NCI-H69 (cell line): ENCODE results near the gene AIFM1.

Experiments
- DNase-seq: peaks from one replicate; lab custom pipeline; 2025; lab: John Stamatoyannopoulos, UW

The AIFM1 gene

GRCh38 chrX:130170752-130171445 lies 5.3 kb upstream of the AIFM1 start:
- peak; percentile 91 for DNase-seq

- DNase-seq = peak; percentile 25
Measured at GRCh38 chrX:130167040-130167439, 1.4 kb upstream of the AIFM1 start.

- no peak for DNase-seq
Measured at GRCh38 chrX:130166503-130166777, 799 bp upstream of the AIFM1 start.

DNA sequence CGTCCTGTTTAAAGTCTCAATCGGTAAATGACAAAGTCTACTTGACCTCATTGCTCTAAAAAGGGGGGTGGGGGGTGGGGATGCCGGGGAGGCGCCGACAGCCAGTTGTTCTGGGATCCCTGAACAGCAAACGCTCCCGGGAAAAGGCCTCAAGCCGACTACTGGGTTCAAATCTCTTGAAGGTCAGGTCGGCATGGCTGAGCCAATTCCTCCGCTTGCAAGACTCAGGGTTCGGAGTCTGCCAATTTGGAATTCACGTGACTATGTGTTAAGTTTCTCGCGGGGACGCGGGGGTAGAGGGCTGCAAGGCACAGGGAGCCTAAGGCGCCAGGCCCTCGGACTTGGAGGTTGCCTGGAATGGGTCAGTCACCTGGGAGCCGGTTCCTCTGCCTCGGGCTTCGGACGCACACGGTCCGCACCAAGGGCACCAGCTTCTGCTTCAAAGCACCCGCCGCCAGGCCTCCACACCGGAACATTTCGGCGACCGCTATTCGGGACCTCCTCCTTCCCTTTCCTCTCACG lies 399 bp downstream of the AIFM1 start:
- DNase-seq = peak; percentile 62

GRCh38 chrX:130163398-130163797 lies 2.2 kb downstream of the AIFM1 start:
- no peak for DNase-seq

GRCh38 chrX:130162094-130162735 lies 3.4 kb downstream of the AIFM1 start:
- no peak for DNase-seq

DNA sequence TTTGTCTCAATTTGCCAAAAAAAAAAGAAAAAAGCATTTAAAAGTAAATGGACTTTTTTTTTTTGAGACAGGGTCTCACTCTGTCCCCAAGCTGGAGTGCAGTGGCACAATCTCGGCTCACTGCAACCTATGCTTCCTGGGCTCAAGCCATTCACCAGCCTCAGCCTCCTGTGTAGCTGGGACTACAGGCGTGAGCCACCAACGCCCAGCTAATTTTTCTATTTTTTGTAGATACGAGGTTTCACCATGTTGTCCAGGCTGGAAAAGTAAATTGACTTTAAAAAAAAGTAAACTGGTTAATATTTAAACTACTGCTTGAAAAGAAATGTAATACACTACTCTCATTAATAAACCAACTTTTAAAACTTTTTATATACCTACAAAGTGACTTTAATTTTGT lies 5.9 kb downstream of the AIFM1 start:
- DNase-seq = no peak

DNA sequence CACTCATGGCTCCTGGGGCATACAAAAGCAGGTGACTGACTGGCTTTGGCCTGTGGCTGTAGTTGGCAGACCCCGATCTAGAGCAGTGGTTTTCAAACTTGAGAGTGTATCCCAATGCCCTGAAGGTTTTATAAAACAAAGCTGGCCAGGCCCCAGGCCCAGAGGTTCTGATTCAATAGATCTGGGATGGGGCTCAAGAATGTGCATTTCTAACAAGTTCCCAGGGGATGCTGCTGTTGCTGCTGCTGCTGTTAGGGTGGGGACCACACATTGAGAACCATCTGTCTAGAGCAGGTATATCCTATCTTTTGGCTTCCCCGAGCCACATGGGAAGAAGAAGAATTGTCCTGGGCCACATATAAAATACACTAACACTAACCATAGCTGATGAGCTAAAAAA lies 7.3 kb downstream of the AIFM1 start:
- DNase-seq = no peak

DNA sequence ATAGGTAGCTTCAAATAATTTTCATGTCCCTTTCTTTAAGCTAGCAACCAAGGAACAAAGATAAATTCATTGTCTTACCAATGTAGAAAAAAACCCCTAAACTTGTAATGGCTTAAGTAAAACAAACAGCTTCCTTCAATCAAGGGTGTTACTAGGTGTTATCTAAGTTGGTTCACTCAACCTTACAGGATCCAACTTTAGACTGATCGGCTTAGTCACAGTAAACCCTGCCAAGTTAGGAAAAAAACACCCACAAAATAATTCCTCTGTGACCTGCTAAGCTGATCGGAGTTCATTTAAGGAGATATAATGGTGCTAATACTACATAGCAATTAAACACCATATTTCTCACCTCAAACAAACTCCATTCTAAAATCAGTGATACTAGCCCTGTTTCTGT lies 10.1 kb downstream of the AIFM1 start:
- DNase-seq = no peak

DNA sequence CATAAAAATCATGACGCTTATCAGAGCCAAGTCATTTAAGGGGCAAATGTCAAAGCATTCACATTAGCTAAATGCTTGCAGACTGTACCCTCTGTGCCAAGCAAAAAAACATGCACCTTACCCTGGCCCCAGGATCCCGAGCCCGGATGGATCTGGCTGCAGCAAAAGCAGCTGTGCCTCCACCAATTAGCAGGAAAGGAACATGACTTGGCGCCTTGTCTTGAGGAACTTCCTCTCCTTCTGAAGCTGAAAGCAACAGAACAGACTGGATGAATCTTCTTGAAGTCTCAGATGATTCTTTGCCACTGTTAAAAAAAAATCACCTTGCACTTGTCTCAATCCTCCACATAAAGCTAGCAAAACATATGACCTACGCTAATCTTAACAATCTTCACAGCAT lies 18.0 kb downstream of the AIFM1 start:
- DNase-seq = no peak

DNA sequence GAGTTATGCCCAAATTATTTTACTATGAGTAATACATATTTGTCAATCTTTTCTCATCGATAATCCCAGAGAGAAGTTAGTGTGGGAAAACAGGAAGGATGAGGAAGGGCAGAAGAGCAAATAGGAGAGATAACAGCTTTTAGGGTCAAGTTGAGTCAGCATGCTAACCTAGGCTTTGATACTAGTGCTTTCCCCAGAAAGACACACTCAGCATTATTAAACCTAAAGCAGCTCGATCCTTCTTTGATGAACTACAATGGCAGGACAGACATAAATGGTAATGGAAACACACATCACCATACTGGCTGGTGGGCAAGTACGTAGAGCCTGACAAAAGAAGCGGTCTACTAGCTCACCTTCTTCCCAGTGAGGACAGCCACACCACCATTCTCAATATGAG lies 20.5 kb downstream of the AIFM1 start:
- DNase-seq = no peak

DNA sequence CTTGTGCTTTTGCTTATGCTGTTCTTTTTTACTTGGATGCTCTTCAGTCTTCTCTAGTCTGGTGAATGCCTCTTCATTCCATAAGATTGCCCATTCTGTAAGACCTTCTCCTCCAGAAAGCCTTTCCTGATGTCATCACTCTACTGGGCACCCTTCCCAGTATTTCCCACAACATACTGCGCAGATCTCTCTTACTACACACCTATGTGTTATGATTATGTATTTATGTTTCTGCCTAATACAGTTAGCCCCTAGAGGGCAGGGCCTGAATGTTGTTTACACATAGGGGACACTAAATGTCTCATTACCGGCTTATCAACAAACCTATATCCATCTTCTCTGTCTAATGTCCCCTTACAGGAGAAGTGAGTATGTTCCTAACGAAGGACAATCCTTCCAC lies 21.1 kb downstream of the AIFM1 start:
- no peak for DNase-seq

- no peak for DNase-seq
Measured at GRCh38 chrX:130139474-130140201, 26.0 kb downstream of the AIFM1 start.

DNA sequence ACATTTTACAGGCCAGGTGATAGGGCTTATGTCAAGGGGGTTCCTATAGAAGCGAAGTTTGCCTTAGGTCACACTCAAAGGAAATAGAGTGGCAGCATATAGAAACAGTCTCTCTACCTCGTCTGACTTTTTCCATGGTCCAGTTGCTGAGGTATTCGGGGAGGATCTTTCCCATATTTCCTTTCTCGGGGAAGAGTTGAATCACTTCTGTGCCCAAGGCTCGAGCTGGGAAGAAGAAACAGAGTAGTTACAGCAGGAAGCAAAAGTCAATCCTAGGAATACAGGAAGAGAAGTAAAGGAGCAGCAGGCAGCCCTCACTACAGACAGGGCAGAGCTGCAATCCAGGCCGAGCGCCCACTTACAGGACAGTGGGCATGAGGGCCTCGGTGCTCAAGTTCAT lies 28.7 kb downstream of the AIFM1 start:
- no peak for DNase-seq

DNA sequence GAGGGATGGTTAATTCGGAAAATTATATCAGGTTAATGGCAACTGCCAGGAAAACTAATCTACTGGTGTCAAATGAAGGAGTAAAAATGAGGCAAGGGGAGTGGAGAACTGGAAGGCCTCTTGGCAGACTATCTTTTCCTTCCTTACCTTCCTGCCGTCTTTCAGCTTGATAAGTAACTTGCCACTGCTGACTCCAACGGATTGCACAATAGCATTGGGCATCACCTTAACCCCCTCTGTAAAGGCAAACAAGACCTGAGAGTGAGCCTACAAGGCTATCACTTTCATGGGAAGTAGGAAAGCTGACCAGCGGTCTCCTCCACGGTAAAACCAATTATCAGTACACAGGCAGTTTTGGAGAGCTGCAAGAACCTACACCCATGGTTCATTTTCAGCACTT lies 29.1 kb downstream of the AIFM1 start:
- DNase-seq = no peak

DNA sequence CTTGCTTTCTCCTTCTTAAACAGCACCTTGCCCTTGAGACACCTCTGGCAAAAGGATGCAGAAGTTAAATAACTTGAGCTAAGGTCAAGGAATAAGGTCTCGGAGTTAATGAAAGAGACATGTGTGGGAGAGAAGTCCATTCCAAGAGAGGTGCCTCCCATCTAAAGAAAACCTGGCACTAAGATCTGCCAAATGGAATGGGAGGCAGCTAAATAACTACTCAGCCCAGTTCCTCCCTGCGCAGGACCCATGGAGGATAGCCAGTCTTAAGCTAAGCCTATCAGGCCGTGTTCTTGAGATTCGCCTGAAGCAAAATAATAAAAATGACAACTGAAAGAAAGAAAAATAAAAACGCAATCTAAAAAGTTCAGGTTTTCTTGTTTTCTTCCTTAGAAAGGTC lies 34.7 kb downstream of the AIFM1 start:
- no peak for DNase-seq

- DNase-seq = no peak
Measured at GRCh38 chrX:130125091-130125874, 40.4 kb downstream of the AIFM1 start.

GRCh38 chrX:130124577-130124976 lies 41.1 kb downstream of the AIFM1 start:
- DNase-seq = no peak

GRCh38 chrX:130121505-130121800 lies 44.2 kb downstream of the AIFM1 start:
- DNase-seq = no peak

GRCh38 chrX:130120746-130121504 lies 44.7 kb downstream of the AIFM1 start:
- DNase-seq = peak; percentile 71

DNA sequence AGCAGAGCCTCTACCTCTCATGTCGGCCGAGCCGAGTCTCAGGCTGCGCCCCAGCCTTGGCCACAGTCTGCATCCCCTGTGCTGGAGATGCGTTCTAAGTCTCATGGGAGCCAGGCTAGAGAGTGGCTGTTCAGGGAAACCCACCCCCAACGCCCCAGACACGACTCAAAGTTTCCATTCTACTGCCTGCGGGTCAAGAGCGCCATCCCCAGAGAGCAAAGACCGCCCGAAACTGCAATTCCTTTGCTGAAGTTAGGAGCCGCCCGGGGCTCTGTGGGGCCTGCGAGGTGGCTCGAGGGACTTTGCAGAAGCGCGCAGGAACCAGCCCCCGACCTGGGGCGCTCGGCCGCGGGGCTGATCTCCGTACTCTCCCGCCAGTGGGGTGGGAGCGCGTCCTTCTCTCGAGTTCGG lies 45.3 kb downstream of the AIFM1 start:
- no peak for DNase-seq

DNA sequence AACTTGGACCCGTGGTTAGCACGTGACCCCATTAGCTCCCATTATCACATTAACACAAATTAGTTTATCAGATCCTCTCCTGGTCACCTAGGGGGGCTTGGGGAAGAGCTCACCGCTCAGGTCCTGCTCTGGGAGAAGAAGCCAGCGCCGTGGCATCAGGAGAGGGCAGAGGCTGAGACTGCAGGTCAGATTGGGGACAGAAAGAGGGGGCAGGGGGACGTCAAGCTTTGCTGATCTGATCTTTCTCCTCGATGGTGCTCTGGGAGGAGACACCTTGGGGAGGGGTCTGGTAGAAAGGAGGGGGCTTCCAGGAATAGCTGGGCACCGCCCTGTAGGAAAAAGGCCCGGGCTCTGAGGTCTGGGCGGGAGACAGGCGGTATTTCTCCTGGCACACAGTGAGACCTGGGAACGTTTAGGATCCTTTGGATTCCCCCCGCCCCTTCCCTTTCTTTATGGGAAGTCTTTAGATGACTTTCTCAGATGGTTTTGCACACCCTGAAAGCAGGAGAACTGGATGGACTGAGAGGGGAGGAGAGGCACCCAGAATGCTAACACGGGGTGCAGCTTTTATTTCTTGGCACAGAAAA lies 46.2 kb downstream of the AIFM1 start:
- no peak for DNase-seq
